NT2/D1 (cell line): ENCODE measurements around the gene PPT1.
"Not testable (repeated sequence)": the region's sequence is repeated elsewhere in the genome, so short reads cannot be mapped to it uniquely, and the experiment has no call there.

Experiments
- DNase-seq: peaks from one replicate; pipeline ENCODE4 v3.0.0-alpha.2; 2011; ENCODE audit warnings: low read depth, low spot score
- H3K27me3 ChIP-seq: 2 replicates; pipeline ENCODE4 v1.6.0; 2011; ENCODE audit warnings: mild to moderate bottlenecking; ENCODE audit not compliant: insufficient read length, insufficient read depth
- H3K36me3 ChIP-seq: 2 replicates; pipeline ENCODE4 v1.6.1; 2011; ENCODE audit warnings: mild to moderate bottlenecking, low read length, mixed read lengths; ENCODE audit not compliant: insufficient read depth, insufficient read length
- H3K4me1 ChIP-seq: 2 replicates; pipeline ENCODE4 v1.5.1; 2011; ENCODE audit not compliant: insufficient read depth, insufficient read length
- H3K4me3 ChIP-seq: 2 replicates; pipeline ENCODE4 v1.5.1; 2011; ENCODE audit warnings: low read depth; ENCODE audit not compliant: insufficient read length
- H3K9ac ChIP-seq: 2 replicates; pipeline ENCODE4 v1.6.0; 2011; ENCODE audit warnings: low read depth; ENCODE audit not compliant: insufficient read length
- H3K9me3 ChIP-seq: 2 replicates; pipeline ENCODE4 v1.5.1; 2011; ENCODE audit warnings: mild to moderate bottlenecking, low read length; ENCODE audit not compliant: insufficient read depth
- SUZ12 ChIP-seq: IDR thresholded peaks from 2 replicates; pipeline ENCODE4 v1.6.1; 2011; ENCODE audit not compliant: insufficient read length, insufficient read depth; ENCODE audit errors: extremely low read depth
- YY1 ChIP-seq: IDR thresholded peaks from 2 replicates; pipeline ENCODE4 v1.6.1; 2011; ENCODE audit not compliant: insufficient read length, insufficient read depth
- ZNF274 ChIP-seq: IDR thresholded peaks from 2 replicates; pipeline ENCODE4 v1.6.1; 2011; ENCODE audit warnings: mild to moderate bottlenecking, low read depth, low read length

The PPT1 gene

DNA sequence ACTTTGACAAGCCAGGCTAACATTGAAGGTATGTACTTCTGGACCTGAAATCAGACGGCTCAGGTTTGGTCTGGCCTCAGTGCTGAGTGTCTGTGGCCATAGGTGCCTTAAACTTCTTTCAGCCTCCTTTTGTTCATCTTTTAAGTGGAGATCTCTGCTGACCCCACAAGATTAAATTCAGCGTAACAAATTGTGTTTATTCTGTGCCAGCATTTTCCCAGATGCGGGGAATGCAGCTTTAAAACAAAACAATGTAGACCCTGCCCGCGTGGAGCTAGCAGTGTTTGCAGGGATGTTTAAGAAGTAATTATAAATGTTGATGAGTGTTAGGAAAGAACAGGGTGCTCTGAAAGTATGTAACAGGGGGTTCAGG lies 55.6 kb downstream of the PPT1 start:
- Histone ChIP-seq H3K36me3 (peaks cover 48% of the 10 kb centered on the region), H3K4me1 (no peaks in the 10 kb centered on the region)

DNA sequence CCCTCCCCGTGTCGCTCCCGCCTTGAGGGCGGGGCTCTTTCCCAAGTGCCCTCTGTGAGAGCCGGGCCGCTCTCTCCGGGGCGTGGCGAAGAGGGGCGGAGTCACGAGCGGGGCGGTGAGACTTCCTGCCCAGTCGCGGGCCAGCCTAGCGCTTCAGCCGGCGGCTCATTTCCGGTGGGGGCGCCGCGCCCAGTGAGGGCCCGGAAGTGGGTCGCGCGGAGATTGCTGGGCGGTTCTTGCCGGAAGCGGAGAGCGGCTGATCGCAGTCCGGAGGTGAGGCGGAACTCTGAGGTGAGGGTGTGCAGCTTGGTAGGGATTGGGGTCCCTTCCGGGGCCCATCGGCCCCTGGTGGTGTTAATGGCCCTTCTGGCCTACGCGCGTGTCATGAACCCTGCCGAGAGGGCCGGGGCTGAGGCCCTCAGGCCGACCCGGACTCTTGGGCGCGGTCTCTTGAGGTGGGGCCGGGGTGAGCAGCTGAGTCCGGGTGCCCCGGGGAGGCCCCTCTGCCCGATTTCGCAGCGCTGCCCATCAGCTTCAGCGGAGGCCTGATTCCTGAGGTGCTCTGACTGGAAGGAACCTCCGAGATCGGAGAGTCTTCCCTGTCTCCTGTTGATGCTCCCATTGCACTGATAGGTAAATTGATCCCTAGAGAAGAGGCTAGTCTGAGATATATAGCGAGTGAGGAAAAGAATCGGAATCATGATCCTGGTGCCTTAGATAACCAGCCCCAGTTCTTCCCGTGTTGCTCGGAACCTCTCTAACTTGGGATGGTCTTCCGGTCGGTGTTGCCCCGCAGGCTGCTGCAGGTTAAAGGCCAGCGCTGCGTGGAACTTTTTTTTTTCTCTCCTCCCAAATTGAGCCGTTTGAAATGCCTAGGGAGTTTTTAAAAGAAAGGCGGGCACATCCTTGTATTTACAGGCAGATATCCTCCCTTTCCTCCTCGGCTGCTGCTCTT lies 56.3 kb downstream of the PPT1 start, which contains the start of gene CAP1:
Gene CAP1 (plus strand): TSS at position 219 of the 955 bp plus-strand sequence. CDS start 18,618 bp downstream, outside the sequence.
- no peaks in the 10 kb centered on the region for H3K9me3 ChIP-seq
- peaks cover 41% of the 10 kb centered on the region for H3K36me3 ChIP-seq
- H3K4me1 ChIP-seq = no peaks in the 10 kb centered on the region
- no peaks in the 10 kb centered on the region for H3K27me3 ChIP-seq
- H3K4me3 ChIP-seq = peak within 1 kb of the TSS; percentile 99
- TF ChIP-seq SUZ12 (no peak), ZNF274 (no peak), YY1 (no peak)
- peak; percentile 100 for DNase-seq
- peak within 1 kb of the TSS; percentile 98 for H3K9ac ChIP-seq

More for the DNA sequence above, 55.6 kb downstream of the PPT1 start:
- H3K4me3 ChIP-seq = peak overlapping the region; percentile 99
- H3K27me3 ChIP-seq = no peaks in the 10 kb centered on the region
- TF ChIP-seq ZNF274 (no peak), YY1 (no peak), SUZ12 (no peak)
- DNase-seq = no peak
- no peaks in the 10 kb centered on the region for H3K9me3 ChIP-seq
- peak overlapping the region; percentile 98 for H3K9ac ChIP-seq

DNA sequence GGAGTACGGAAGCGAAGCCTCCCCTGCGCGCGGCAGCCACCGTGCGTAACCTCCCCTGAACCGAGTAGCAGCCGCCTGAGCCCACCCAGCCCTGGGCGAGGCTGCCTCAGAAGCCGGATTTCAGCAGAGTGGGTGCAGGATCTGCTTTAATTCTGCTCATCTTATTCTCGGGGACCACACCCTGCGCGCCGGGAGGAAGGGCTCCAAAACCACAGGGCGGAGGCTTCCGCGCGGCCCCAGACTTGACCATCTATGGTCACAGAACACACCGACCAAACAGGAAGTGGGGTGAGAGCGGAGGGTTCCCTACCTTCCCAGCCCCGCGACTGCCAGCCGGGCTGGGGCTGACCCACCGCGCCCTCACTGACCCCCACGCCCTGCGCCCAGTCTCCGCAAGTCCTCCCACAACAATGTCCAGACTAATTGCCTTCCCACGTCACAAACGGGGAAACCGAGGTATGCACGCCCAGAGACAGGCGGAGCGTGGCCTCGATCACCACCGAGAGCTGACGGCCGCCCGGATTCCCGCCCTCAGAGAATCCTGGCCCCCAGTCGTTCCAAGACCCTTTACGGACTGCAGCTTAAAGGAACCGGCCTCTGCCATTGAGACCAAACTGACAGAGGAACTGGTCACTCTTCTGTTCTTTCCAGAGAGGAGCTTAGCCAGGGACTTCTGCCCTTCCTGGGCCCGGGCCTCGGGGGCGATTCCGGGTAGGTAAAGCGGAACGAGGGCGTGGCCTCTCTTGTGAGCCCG lies 57.1 kb downstream of the PPT1 start:
- DNase-seq = peak; percentile 81
- Histone ChIP-seq H3K9me3 (no peaks in the 10 kb centered on the region), H3K9ac (peak overlapping the region; percentile 92), H3K36me3 (peaks cover 36% of the 10 kb centered on the region), H3K4me1 (no peaks in the 10 kb centered on the region), H3K4me3 (peak overlapping the region; percentile 99), H3K27me3 (no peaks in the 10 kb centered on the region)
- TF ChIP-seq ZNF274 (no peak), SUZ12 (no peak), YY1 (no peak)

DNA sequence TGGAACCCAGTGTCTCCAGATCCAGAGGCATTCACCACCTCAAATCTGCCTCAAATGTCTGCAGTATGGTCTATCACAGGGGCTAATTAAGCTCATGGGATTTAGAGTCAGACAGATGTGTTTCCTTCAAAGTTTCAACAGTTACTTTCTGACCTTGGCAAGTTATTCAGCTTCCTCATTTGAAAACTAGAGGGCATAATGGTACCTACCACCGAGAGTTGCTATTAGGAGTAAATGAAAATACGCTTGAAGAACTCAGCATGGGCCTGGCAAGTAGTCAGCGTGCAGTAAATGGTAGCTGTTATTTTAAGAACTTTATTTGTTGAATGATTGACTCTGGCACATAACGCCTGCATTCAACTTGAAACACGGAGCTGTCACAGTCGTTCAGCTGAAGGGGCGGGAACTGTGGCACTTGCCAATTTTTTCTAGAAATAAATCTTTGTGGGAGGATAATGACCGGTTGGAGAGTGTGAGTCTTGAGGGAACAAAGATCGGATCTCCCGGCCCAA lies 57.8 kb downstream of the PPT1 start:
- Histone ChIP-seq H3K9me3 (no peaks in the 10 kb centered on the region), H3K27me3 (no peaks in the 10 kb centered on the region), H3K4me3 (peak overlapping the region; percentile 99), H3K9ac (peak overlapping the region; percentile 92), H3K36me3 (peaks cover 31% of the 10 kb centered on the region), H3K4me1 (no peaks in the 10 kb centered on the region)
- TF ChIP-seq YY1 (no peak), SUZ12 (no peak), ZNF274 (no peak)
- peak; percentile 15 for DNase-seq

DNA sequence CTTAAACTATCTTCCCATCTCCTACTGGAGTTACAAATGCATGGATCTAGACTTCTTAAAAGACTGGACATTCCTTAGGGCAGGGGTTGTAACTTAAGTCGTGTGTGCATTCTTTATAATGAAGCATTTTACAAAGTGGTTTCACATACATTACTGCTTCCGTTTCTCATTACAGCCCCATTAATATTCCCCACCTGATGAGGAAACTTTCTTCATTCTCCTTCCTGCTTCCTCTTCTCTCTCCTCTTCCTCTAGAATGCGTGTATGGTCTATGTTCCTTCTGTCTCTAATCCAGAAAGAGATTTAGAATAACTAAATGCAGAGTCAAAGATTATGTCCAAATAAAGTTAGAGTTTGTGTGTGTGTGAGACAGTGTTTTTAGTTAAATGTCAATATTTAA lies 58.4 kb downstream of the PPT1 start:
- DNase-seq = no peak
- no peak overlapping the region for H3K4me3 ChIP-seq
- peaks cover 25% of the 10 kb centered on the region for H3K36me3 ChIP-seq
- peak overlapping the region; percentile 92 for H3K9ac ChIP-seq
- H3K4me1 ChIP-seq = no peaks in the 10 kb centered on the region
- TF ChIP-seq SUZ12 (no peak), YY1 (no peak), ZNF274 (no peak)
- no peaks in the 10 kb centered on the region for H3K27me3 ChIP-seq
- no peaks in the 10 kb centered on the region for H3K9me3 ChIP-seq

DNA sequence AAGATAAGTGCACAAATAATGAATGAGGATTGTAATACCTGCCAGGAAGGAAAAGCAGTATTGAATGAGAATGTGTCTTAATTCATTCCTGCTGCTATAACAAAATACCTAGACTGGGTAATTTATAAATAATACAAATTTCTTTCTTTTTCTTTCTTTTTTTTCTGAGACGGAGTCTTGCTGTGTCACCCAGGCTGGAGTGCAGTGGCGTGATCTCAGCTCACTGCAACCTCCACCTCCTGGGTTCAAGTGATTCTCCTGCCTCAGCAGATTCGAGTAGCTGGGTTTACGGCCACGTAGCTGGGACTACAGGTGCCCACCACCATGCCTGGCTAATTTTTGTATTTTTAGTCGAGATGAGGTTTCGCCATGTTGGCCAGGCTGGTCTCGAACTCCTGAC lies 59.8 kb downstream of the PPT1 start:
- not testable (repeated sequence) for H3K9me3 ChIP-seq, H3K27me3 ChIP-seq, DNase-seq, H3K4me1 ChIP-seq, H3K4me3 ChIP-seq, H3K9ac ChIP-seq
- H3K36me3 ChIP-seq = peaks cover 12% of the 10 kb centered on the region

DNA sequence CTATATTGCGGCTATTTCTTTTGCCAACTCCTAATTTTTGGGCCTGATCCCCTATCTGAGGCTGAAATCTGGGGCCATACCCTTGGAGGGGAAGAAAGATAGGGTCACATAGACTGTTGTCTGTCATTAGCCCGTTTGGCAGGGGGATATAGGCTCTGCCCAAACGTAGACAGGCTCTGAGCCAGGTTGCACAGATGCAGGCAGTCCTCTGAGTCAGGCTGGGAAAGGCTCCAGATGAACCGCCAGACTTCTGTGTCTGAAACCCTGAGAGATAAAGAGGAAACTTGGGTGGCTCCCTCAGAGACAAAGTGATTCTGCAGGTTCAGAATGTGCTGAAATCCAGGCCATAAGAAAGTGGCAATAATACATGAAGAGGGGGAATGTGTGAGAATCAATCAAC lies 60.5 kb downstream of the PPT1 start:
- no peak overlapping the region for H3K9ac ChIP-seq
- no peaks in the 10 kb centered on the region for H3K4me1 ChIP-seq
- TF ChIP-seq ZNF274 = no peak
- TF ChIP-seq SUZ12 = no peak
- H3K27me3 ChIP-seq = no peaks in the 10 kb centered on the region
- no peaks in the 10 kb centered on the region for H3K9me3 ChIP-seq
- peaks cover 5% of the 10 kb centered on the region for H3K36me3 ChIP-seq
- DNase-seq = no peak
- H3K4me3 ChIP-seq = no peak overlapping the region
